Thyroid gland (tissue), 4 donors: ENCODE measurements around the gene VPS51.

Experiments used
- CTCF ChIP-seq, 6 experiments: fragments of 200-600 bp in 3 of 6; fragments of 450-650 bp in 3 of 6; sonication (generic) in 3 of 6; IDR thresholded peaks; one replicate each; pipeline ENCODE4 v1.5.1; 2016 to 2019; ENCODE audit warnings: antibody characterized with exemption in 6 of 6, mild to moderate bottlenecking in 2 of 6, inconsistent platforms in 1 of 6, moderate library complexity in 1 of 6
- POLR2A ChIP-seq, 2 donors: fragments of 450-650 bp; IDR thresholded peaks; one replicate each; pipeline ENCODE4 v1.6.1; 2017; ENCODE audit warnings: antibody characterized with exemption in 2 of 2, mild to moderate bottlenecking in 2 of 2, moderate library complexity in 1 of 2

GRCh38 chr11:65110354-65110861, 14.4 kb downstream of the VPS51 start:
- peak; percentile 90 to 99 (median 96) for TF ChIP-seq CTCF (IDR thresholded peaks at IDR 0.05)
- no peak for TF ChIP-seq POLR2A (IDR thresholded peaks at IDR 0.05)
